Stimulated activated CD4-positive, alpha-beta T cell treated with anti-CD3 and anti-CD28 coated beads, Interleukin-2, amount 100 ng/mL, for 4 hours (primary cell): ENCODE data around the gene TSPYL6.
"Not testable (repeated sequence)": the region's sequence is repeated elsewhere in the genome, so short reads cannot be mapped to it uniquely, and the experiment has no call there.

Experiments used
- DNase-seq: peaks from one replicate; pipeline ENCODE4 v3.0.0-alpha.2; 2020; ENCODE audit warnings: low read depth

Gene TSPYL6

GRCh38 chr2:54256091-54256694, at the start of gene TSPYL6:
TSPYL6 (minus strand) TSS chr2:54256229; CDS start chr2:54256151, 78 bp downstream.
- DNase-seq: no peak

- DNase-seq: no peak
Observed at GRCh38 chr2:54303631-54304030, 47.6 kb upstream of the TSPYL6 start.

GRCh38 chr2:54298514-54298913, 42.5 kb upstream of the TSPYL6 start:
- DNase-seq: no peak

- DNase-seq: no peak
Observed at GRCh38 chr2:54295911-54296310, 39.9 kb upstream of the TSPYL6 start.

- DNase-seq: not testable (repeated sequence)
Observed at GRCh38 chr2:54294665-54295064, 38.6 kb upstream of the TSPYL6 start.

GRCh38 chr2:54290356-54291025, 34.5 kb upstream of the TSPYL6 start:
- no peak for DNase-seq

- DNase-seq: no peak
Observed at GRCh38 chr2:54289917-54290316, 33.9 kb upstream of the TSPYL6 start.

GRCh38 chr2:54287532-54287931, 31.5 kb upstream of the TSPYL6 start:
- no peak for DNase-seq

GRCh38 chr2:54285451-54285850, 29.4 kb upstream of the TSPYL6 start:
- no peak for DNase-seq

- no peak for DNase-seq
Observed at GRCh38 chr2:54284826-54285225, 28.8 kb upstream of the TSPYL6 start.

- no peak for DNase-seq
Observed at GRCh38 chr2:54279385-54279784, 23.4 kb upstream of the TSPYL6 start.

- no peak for DNase-seq
Observed at GRCh38 chr2:54275541-54275940, 19.5 kb upstream of the TSPYL6 start.

- DNase-seq: no peak
Observed at GRCh38 chr2:54274781-54275242, 18.8 kb upstream of the TSPYL6 start.

- no peak for DNase-seq
Observed at GRCh38 chr2:54271843-54272627, 16.0 kb upstream of the TSPYL6 start.

GRCh38 chr2:54271189-54271588, 15.2 kb upstream of the TSPYL6 start:
- DNase-seq: no peak

- no peak for DNase-seq
Observed at GRCh38 chr2:54267577-54267976, 11.5 kb upstream of the TSPYL6 start.

- not testable (repeated sequence) for DNase-seq
Observed at GRCh38 chr2:54265081-54265480, 9.1 kb upstream of the TSPYL6 start.

GRCh38 chr2:54262015-54262765, 6.2 kb upstream of the TSPYL6 start:
- DNase-seq: no peak

- no peak for DNase-seq
Observed at GRCh38 chr2:54261537-54261936, 5.5 kb upstream of the TSPYL6 start.

GRCh38 chr2:54260241-54260595, 4.2 kb upstream of the TSPYL6 start:
- DNase-seq: no peak

- DNase-seq: no peak
Observed at GRCh38 chr2:54259413-54260240, 3.6 kb upstream of the TSPYL6 start.
